GM12874 (cell line): Measurements from ENCODE around the gene ABITRAM.

Experiments used
- CTCF ChIP-seq: IDR thresholded peaks from 2 replicates; pipeline ENCODE4 v1.5.1; 2011; ENCODE audit warnings: low read depth, mild to moderate bottlenecking, control low read depth, low read length, moderate library complexity; ENCODE audit not compliant: insufficient read depth

The ABITRAM gene

GRCh38 chr9:108939975-108940374 lies 5.8 kb downstream of the ABITRAM start:
- no peak for TF ChIP-seq CTCF

- TF ChIP-seq CTCF = no peak
Measured at GRCh38 chr9:108950168-108950567, 16.0 kb downstream of the ABITRAM start.

GRCh38 chr9:108951578-108951977 lies 17.4 kb downstream of the ABITRAM start:
- TF ChIP-seq CTCF = no peak

GRCh38 chr9:108953983-108954574 lies 19.9 kb downstream of the ABITRAM start:
- TF ChIP-seq CTCF = peak; percentile 28; the same call in 1 of the 2 replicates

- no peak for TF ChIP-seq CTCF
Measured at GRCh38 chr9:108956022-108956630, 21.9 kb downstream of the ABITRAM start.

GRCh38 chr9:108956631-108957026 lies 22.4 kb downstream of the ABITRAM start:
- TF ChIP-seq CTCF = no peak

- TF ChIP-seq CTCF = no peak
Measured at GRCh38 chr9:108960331-108960730, 26.1 kb downstream of the ABITRAM start.
